HCT116 (cell line): ENCODE results near the gene RALGPS1. TPM values are rescaled to one million over a fixed set of nuclear protein-coding genes. Genes with fewer than 3 reads are reported as not detected.

Experiments used
- ATAC-seq: fragments of 200-7000 bp; cut with Tn5 transposase; 2 replicates; pipeline ENCODE4 v1.9.1; 2020; ENCODE audit warnings: mild to moderate bottlenecking, moderate library complexity
- BruUV-seq: library from RNA; stranded (reverse); fragments of 400-500 nt; replicated peaks from 2 replicates; lab custom pipeline; 2021; lab: Mats Ljungman, UMichigan
- CTCF ChIA-PET: fragments of 300-600 bp; sonication (Branson Sonifier 250); formaldehyde crosslinking; loops from one replicate; lab custom pipeline; 2021; ENCODE audit warnings: antibody characterized with exemption; lab: Charles Lee
- POLR2A ChIA-PET: fragments of 300-600, 350-600 bp; sonication (Branson Sonifier 250); formaldehyde crosslinking; loops from one replicate; lab custom pipeline; 2021; ENCODE audit warnings: antibody characterized with exemption; lab: Charles Lee
- RAD21 ChIA-PET, 2 experiments: fragments of 300-600 bp; sonication (Branson Sonifier 250); formaldehyde crosslinking; loops; one replicate each; lab custom pipeline; 2023; ENCODE audit warnings: low total read pairs in 2 of 2; ENCODE audit not compliant: uncharacterized antibody in 2 of 2, unreplicated experiment in 2 of 2, low non-redundant PET in 1 of 2; lab: Charles Lee
- DNase-seq: peaks from one replicate; pipeline ENCODE4 v3.0.0-alpha.2; 2010; ENCODE audit warnings: low read depth, low spot score
- H2AFZ ChIP-seq: fragments of 200-600 bp; shearing (Covaris generic), sonication (generic); 2 replicates; pipeline ENCODE4 v1.6.1; 2017; ENCODE audit warnings: low read depth, mixed run types, mixed read lengths, antibody characterized with exemption, low read length; ENCODE audit not compliant: poor library complexity, severe bottlenecking
- H3K27ac ChIP-seq: 2 replicates; pipeline ENCODE4 v1.5.1; 2012; ENCODE audit warnings: low read depth, low read length
- H3K27me3 ChIP-seq: fragments of 200-600 bp; sonication (generic); 2 replicates; pipeline ENCODE4 v1.6.1; 2016; ENCODE audit warnings: mixed run types, low read length, mixed read lengths; ENCODE audit not compliant: insufficient read depth
- H3K36me3 ChIP-seq, 2 experiments: fragments of 200-500 bp in 1 of 2; fragments of 200-600 bp in 1 of 2; sonication (Bioruptor generic) in 1 of 2; sonication (generic) in 1 of 2; 2 replicates each; pipeline versions ENCODE4 v1.5.1 to v1.6.1; 2014 to 2016; ENCODE audit warnings: low read length in 2 of 2, inconsistent platforms in 1 of 2, mixed read lengths in 1 of 2, mixed run types in 1 of 2; ENCODE audit not compliant: insufficient read depth in 2 of 2, control insufficient read depth in 1 of 2
- H3K4me1 ChIP-seq, 2 experiments: fragments of 200-600 bp in 1 of 2; sonication (generic) in 1 of 2; 2 replicates each; pipeline versions ENCODE4 v1.5.1 to v1.6.1; 2012 to 2017; ENCODE audit warnings: low read length in 2 of 2, inconsistent platforms in 1 of 2, mild to moderate bottlenecking in 1 of 2, mixed read lengths in 1 of 2, mixed run types in 1 of 2, moderate library complexity in 1 of 2; ENCODE audit not compliant: insufficient read depth in 2 of 2, control insufficient read depth in 1 of 2
- H3K4me2 ChIP-seq: fragments of 200-600 bp; sonication (generic); 2 replicates; pipeline ENCODE4 v1.6.1; 2017; ENCODE audit warnings: mixed run types, low read length, mixed read lengths
- H3K4me3 ChIP-seq, 2 experiments: fragments of 200-600 bp in 1 of 2; sonication (generic) in 1 of 2; replicated peaks in 1 of 2; 2 replicates each; pipeline ENCODE4 v1.5.1; 2011 to 2016; ENCODE audit warnings: low read length in 2 of 2, control low read depth in 1 of 2, low read depth in 1 of 2, mild to moderate bottlenecking in 1 of 2, mixed read lengths in 1 of 2, mixed run types in 1 of 2
- H3K79me2 ChIP-seq: fragments of 200-600 bp; sonication (generic); 2 replicates; pipeline ENCODE4 v1.6.1; 2017; ENCODE audit warnings: mild to moderate bottlenecking, mixed run types, low read length, moderate library complexity, mixed read lengths; ENCODE audit not compliant: insufficient read depth
- H3K9ac ChIP-seq: fragments of 200-600 bp; sonication (generic); 2 replicates; pipeline ENCODE4 v1.6.1; 2016; ENCODE audit warnings: low read length, mixed read lengths
- H3K9me2 ChIP-seq: fragments of 200-600 bp; sonication (generic), shearing (Covaris generic); 2 replicates; pipeline ENCODE4 v1.6.1; 2017; ENCODE audit warnings: mixed run types, mild to moderate bottlenecking, moderate library complexity; ENCODE audit not compliant: insufficient read depth
- H3K9me3 ChIP-seq, 2 experiments: fragments of 200-500 bp in 1 of 2; fragments of 200-600 bp in 1 of 2; sonication (Bioruptor generic) in 1 of 2; sonication (generic) in 1 of 2; 2 replicates each; pipeline ENCODE4 v1.6.1; 2014 to 2017; ENCODE audit warnings: low read length in 2 of 2, mixed read lengths in 2 of 2, inconsistent platforms in 1 of 2, low read depth in 1 of 2, mild to moderate bottlenecking in 1 of 2, mixed run types in 1 of 2, moderate library complexity in 1 of 2; ENCODE audit not compliant: control insufficient read depth in 1 of 2, insufficient read depth in 1 of 2
- H4K20me1 ChIP-seq: fragments of 200-600 bp; sonication (generic), shearing (Covaris generic); 2 replicates; pipeline ENCODE4 v1.6.1; 2017; ENCODE audit warnings: mixed run types, mild to moderate bottlenecking, moderate library complexity; ENCODE audit not compliant: insufficient read depth
- CBX3 ChIP-seq: IDR thresholded peaks from 2 replicates; pipeline ENCODE4 v1.6.1; 2012; ENCODE audit warnings: low read depth
- EGR1 ChIP-seq: IDR thresholded peaks from 2 replicates; pipeline ENCODE4 v1.6.1; 2012; ENCODE audit warnings: low read depth
- ELF1 ChIP-seq: IDR thresholded peaks from 2 replicates; pipeline ENCODE4 v1.6.1; 2012; ENCODE audit warnings: low read depth, borderline replicate concordance
- EZH2 ChIP-seq: fragments of 200-600 bp; sonication (generic); IDR thresholded peaks from 2 replicates; pipeline ENCODE4 v1.6.1; 2017; ENCODE audit warnings: antibody characterized with exemption, mixed run types
- FOSL1 ChIP-seq: IDR thresholded peaks from 2 replicates; pipeline ENCODE4 v1.6.1; 2012; ENCODE audit warnings: low read depth
- POLR2A ChIP-seq: IDR thresholded peaks from 2 replicates; pipeline ENCODE4 v1.7.0; 2011; ENCODE audit warnings: borderline replicate concordance; ENCODE audit not compliant: insufficient read depth, insufficient read length; ENCODE audit errors: extremely low read depth
- POLR2AphosphoS5 ChIP-seq: IDR thresholded peaks from 2 replicates; pipeline ENCODE4 v1.6.1; 2011; ENCODE audit warnings: mild to moderate bottlenecking, low read depth, low read length, moderate library complexity
- SP1 ChIP-seq: IDR thresholded peaks from 2 replicates; pipeline ENCODE4 v1.6.1; 2012; ENCODE audit warnings: low read depth
- SRF ChIP-seq: IDR thresholded peaks from 2 replicates; pipeline ENCODE4 v1.6.1; 2012; ENCODE audit warnings: low read depth
- TCF7L2 ChIP-seq: IDR thresholded peaks from 2 replicates; pipeline ENCODE4 v1.7.0; 2011; ENCODE audit warnings: borderline replicate concordance, inconsistent platforms; ENCODE audit not compliant: insufficient read depth, insufficient read length; ENCODE audit errors: extremely low read depth
- ZNF274 ChIP-seq: fragments of 200-500 bp; sonication (Bioruptor generic); IDR thresholded peaks from 2 replicates; pipeline ENCODE4 v1.6.1; 2014; ENCODE audit warnings: mild to moderate bottlenecking, low read depth, low read length, inconsistent platforms
- intact Hi-C: fragments of 100-400 bp; cut with micrococcal nuclease; formaldehyde crosslinking; loops from 2 replicates; pipeline ENCODE4 v1.10.0; 2022
- total RNA-seq: library from RNA; stranded (reverse); gene quantifications from one replicate; pipeline ENCODE4 v1.2.1, GENCODE V29; 2021; ENCODE audit not compliant: unreplicated experiment
- TF ChIP-seq, protein P1 (sequence below): IDR thresholded peaks from 2 replicates; pipeline ENCODE4 v1.6.1; 2012
- TF ChIP-seq, protein P2 (sequence below): IDR thresholded peaks from 2 replicates; pipeline ENCODE4 v1.6.1; 2012

Gene RALGPS1
- total RNA-seq, 1 experiment from 2014 or later, result 7.6 TPM

DNA sequence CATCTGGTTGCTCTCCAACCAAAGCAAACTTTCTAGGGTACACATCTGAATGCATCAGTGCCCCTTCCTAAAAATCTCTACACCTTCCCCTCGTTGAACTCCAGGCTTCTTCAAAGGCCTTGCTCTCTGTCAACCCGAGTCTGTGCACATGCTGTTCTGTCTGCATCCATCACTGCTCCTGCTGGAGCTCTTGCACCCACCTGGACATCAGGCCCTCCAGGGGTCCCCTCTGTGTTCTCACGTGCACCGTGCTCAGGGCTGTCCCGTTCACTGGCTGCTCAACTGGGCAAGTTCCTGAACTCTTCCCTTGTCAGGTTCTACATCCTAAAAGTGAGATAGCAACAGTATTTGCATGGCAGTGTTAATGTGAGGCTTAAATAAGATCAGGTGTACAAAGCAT, 270.6 kb downstream of the RALGPS1 start:
- Histone ChIP-seq H3K27me3 (no peaks in the 10 kb centered on the region), H3K79me2 (no peaks in the 10 kb centered on the region), H3K4me2 (no peak overlapping the region), H3K4me3 (no peak overlapping the region), H2AFZ (no peak overlapping the region), H3K27ac (no peak overlapping the region), H3K9me3 (no peaks in the 10 kb centered on the region), H3K9ac (no peak overlapping the region), H3K4me1 (peaks cover 24 to 38% of the 10 kb centered on the region in 2 experiments), H3K9me2 (no peaks in the 10 kb centered on the region), H4K20me1 (no peaks in the 10 kb centered on the region), H3K36me3 (no peaks in the 10 kb centered on the region)
- ChIA-PET POLR2A (no interaction called here), RAD21 (no interaction called here), CTCF (no interaction called here)
- TF ChIP-seq, protein P1, sequence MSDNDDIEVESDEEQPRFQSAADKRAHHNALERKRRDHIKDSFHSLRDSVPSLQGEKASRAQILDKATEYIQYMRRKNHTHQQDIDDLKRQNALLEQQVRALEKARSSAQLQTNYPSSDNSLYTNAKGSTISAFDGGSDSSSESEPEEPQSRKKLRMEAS, result no peak
- TF ChIP-seq SP1 (no peak), POLR2AphosphoS5 (no peak), SRF (no peak), POLR2A (no peak), ELF1 (no peak), TCF7L2 (no peak), ZNF274 (no peak), EGR1 (no peak), CBX3 (no peak), EZH2 (no peak), FOSL1 (no peak)
- TF ChIP-seq, protein P2, sequence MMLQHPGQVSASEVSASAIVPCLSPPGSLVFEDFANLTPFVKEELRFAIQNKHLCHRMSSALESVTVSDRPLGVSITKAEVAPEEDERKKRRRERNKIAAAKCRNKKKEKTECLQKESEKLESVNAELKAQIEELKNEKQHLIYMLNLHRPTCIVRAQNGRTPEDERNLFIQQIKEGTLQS, result no peak
- intact Hi-C loops, result no loop called here
- ATAC-seq (no peak), DNase-seq (no peak)
- no TSS peak for BruUV-seq
